GM12878 (cell line): ENCODE results near the gene HINT3. TPM values are rescaled to one million over a fixed set of nuclear protein-coding genes. Genes with fewer than 3 reads are reported as not detected.
"Not testable (repeated sequence)": the region's sequence is repeated elsewhere in the genome, so short reads cannot be mapped to it uniquely, and the experiment has no call there.

Experiments
- ATAC-seq: fragments of 200-7000 bp; cut with Tn5 transposase; 3 replicates; pipeline ENCODE4 v1.9.1; 2020; ENCODE audit warnings: mild to moderate bottlenecking, moderate library complexity
- BruUV-seq: library from RNA; stranded (reverse); fragments of 400-500 nt; replicated peaks from 2 replicates; lab custom pipeline; 2021; lab: Mats Ljungman, UMichigan
- CTCF ChIA-PET: fragments of 300-600 bp; sonication (Branson Sonifier 250); formaldehyde crosslinking; extraction: SDS; loops from one replicate; lab custom pipeline; 2021; ENCODE audit warnings: inconsistent platforms; lab: Yijun Ruan, JAX
- POLR2A ChIA-PET: fragments of 350-600 bp; formaldehyde crosslinking; extraction: SDS; loops from one replicate; lab custom pipeline; 2021; ENCODE audit warnings: inconsistent platforms; lab: Charles Lee
- RAD21 ChIA-PET: fragments of 300-600 bp; sonication (Branson Sonifier 250); formaldehyde crosslinking; loops from one replicate; lab custom pipeline; 2023; ENCODE audit warnings: antibody characterized with exemption; ENCODE audit not compliant: unreplicated experiment; lab: Charles Lee
- SMC1A ChIA-PET: fragments of 300-600 bp; sonication (Branson Sonifier 250); formaldehyde crosslinking; loops from one replicate; lab custom pipeline; 2023; ENCODE audit not compliant: unreplicated experiment, uncharacterized antibody; lab: Charles Lee
- DNase-seq: peaks from one replicate; pipeline ENCODE4 v3.0.0-alpha.2; 2011; ENCODE audit warnings: low read depth, low spot score
- FAIRE-seq: peaks from 3 replicates; lab custom pipeline; 2011; peaks lifted over from hg19 to GRCh38; lab: Jason Lieb, UNC
- H2AFZ ChIP-seq: 2 replicates; pipeline ENCODE4 v1.6.0; 2011; ENCODE audit warnings: low read depth, low read length, control low read depth; ENCODE audit not compliant: control insufficient read depth
- H3K27ac ChIP-seq: 2 replicates; pipeline ENCODE4 v1.5.1; 2011; ENCODE audit warnings: control low read depth; ENCODE audit not compliant: control insufficient read depth, insufficient read depth
- H3K27me3 ChIP-seq, 2 experiments: replicated peaks in 1 of 2; 2 replicates each; pipeline versions ENCODE4 v1.6.0 to v1.6.1; 2011; ENCODE audit warnings: low read length in 1 of 2; ENCODE audit not compliant: control insufficient read depth in 2 of 2, insufficient read depth in 2 of 2
- H3K36me3 ChIP-seq, 2 experiments: 2 replicates each; pipeline ENCODE4 v1.5.1; 2011; ENCODE audit warnings: low read length in 1 of 2; ENCODE audit not compliant: control insufficient read depth in 2 of 2, insufficient read depth in 2 of 2
- H3K4me1 ChIP-seq: 2 replicates; pipeline ENCODE4 v1.6.1; 2011; ENCODE audit warnings: mild to moderate bottlenecking, low read length, moderate library complexity, mixed read lengths; ENCODE audit not compliant: control insufficient read depth, insufficient read depth
- H3K4me2 ChIP-seq: 2 replicates; pipeline ENCODE4 v1.6.0; 2011; ENCODE audit warnings: control low read depth; ENCODE audit not compliant: control insufficient read depth, insufficient read depth
- H3K4me3 ChIP-seq: fragments of 200-600 bp; sonication (generic); 2 replicates; pipeline ENCODE4 v1.5.1; 2016
- H3K79me2 ChIP-seq: 2 replicates; pipeline ENCODE4 v1.6.0; 2011; ENCODE audit warnings: low read length; ENCODE audit not compliant: control insufficient read depth, insufficient read depth
- H3K9ac ChIP-seq: 2 replicates; pipeline ENCODE4 v1.8.0; 2011; ENCODE audit warnings: low read length, control low read depth, mixed read lengths; ENCODE audit not compliant: control insufficient read depth, insufficient read depth
- H3K9me3 ChIP-seq: replicated peaks from 3 replicates; pipeline ENCODE4 v1.5.1; 2011; ENCODE audit warnings: mild to moderate bottlenecking, low read length; ENCODE audit not compliant: control insufficient read depth, insufficient read depth
- H4K20me1 ChIP-seq: 2 replicates; pipeline ENCODE4 v1.6.0; 2011; ENCODE audit not compliant: control insufficient read depth, insufficient read depth
- CBFB ChIP-seq: IDR thresholded peaks from 2 replicates; pipeline ENCODE4 v1.6.1; 2016; ENCODE audit warnings: antibody characterized with exemption, low read depth
- CHD2 ChIP-seq: IDR thresholded peaks from 2 replicates; pipeline ENCODE4 v1.6.1; 2011; ENCODE audit warnings: low read depth, low read length, improper control_type of control experiment, borderline replicate concordance
- EZH2 ChIP-seq: IDR thresholded peaks from 2 replicates; pipeline ENCODE4 v1.6.1; 2012; ENCODE audit warnings: low read depth, mild to moderate bottlenecking, control low read depth, inconsistent platforms, low read length, borderline replicate concordance; ENCODE audit not compliant: control insufficient read depth
- JUNB ChIP-seq: IDR thresholded peaks from 2 replicates; pipeline ENCODE4 v1.6.1; 2016; ENCODE audit warnings: antibody characterized with exemption, mild to moderate bottlenecking
- SREBF2 ChIP-seq: IDR thresholded peaks from 2 replicates; pipeline ENCODE4 v1.6.1; 2012; ENCODE audit warnings: mild to moderate bottlenecking, low read length
- WGBS: methylation state at CpG from one replicate; pipeline ENCODE4 v1.1.6; 2016; ENCODE audit warnings: low lambda C conversion rate; ENCODE audit not compliant: insufficient replicate concordance, insufficient coverage; ENCODE audit errors: missing lambda C conversion rate; 5-methylcytosine and 5-hydroxymethylcytosine counted together
- in situ Hi-C: fragments of 300-500 bp; cut with MboI; formaldehyde crosslinking; loops from 9 replicates; pipeline ENCODE4 v1.14.3; 2018; ENCODE audit warnings: mixed read lengths
- intact Hi-C: fragments of 100-400 bp; cut with micrococcal nuclease; formaldehyde crosslinking; loops from one replicate; pipeline ENCODE4 v1.14.2; 2022; ENCODE audit not compliant: unreplicated experiment
- polyA plus RNA-seq, 11 experiments: library from polyadenylated mRNA; depleted of rRNA in 4 of 11; unstranded in 6 of 11; stranded (reverse) in 5 of 11; fragments of >200 nt; fragmentation: Nextera tagmentation in 4 of 11; fragmentation: Illumina TruSeq in 1 of 11; extraction: Ambion mirVana in 4 of 11; extraction: Trizol in 1 of 11; gene quantifications; 1 replicate in 1 of 11; 2 replicates in 10 of 11; pipeline versions ENCODE4 v1.2.1 to v1.2.3, GENCODE V29; 2011 to 2016; ENCODE audit warnings: inconsistent platforms in 2 of 11, missing spikeins in 2 of 11, low read depth in 1 of 11
- total RNA-seq, 4 experiments: library from RNA; depleted of rRNA in 3 of 4; stranded (reverse); fragments of >200 nt in 3 of 4; fragmentation: Illumina TruSeq in 1 of 4; extraction: Trizol in 1 of 4; gene quantifications; 2 replicates each; pipeline versions ENCODE4 v1.2.1 to v1.2.3, GENCODE V29; 2013 to 2021
- TF ChIP-seq, protein P1 (sequence below): IDR thresholded peaks from 2 replicates; pipeline ENCODE4 v1.6.1; 2012; ENCODE audit warnings: low read depth, low read length, improper control_type of control experiment

The HINT3 gene
- total and polyA plus RNA-seq, 10 of the 15 experiments (the other 5 are each of a cell fraction or from before 2014, with no cell fraction given) = 0.72 to 9.1 (median 5.4) TPM

- TF ChIP-seq CHD2 = no peak
Measured at GRCh38 chr6:125970760-125971159, 14.2 kb downstream of the HINT3 start (continued).

DNA sequence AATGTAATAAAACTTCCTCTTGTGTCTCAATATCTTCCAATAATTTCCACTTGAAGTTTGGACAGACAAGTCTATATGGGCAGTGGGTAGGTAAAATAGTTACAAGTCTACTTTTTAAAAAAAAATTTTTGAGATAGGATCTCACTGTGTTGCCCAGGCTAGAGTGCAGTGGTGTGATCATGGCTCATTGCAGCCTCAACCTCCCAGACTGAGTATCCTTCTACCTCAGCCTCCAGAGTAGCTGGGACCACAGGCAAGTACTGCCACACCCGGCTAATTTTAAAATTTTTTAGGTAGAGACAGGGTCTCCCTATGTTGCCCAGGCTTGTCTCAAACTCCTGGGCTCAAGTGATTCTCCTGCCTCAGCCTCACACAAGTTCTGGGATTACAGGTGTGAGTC is 15.9 kb downstream of the HINT3 start:
- H3K9me3 ChIP-seq, FAIRE-seq, H3K4me2 ChIP-seq, DNase-seq, H3K79me2 ChIP-seq, H3K9ac ChIP-seq, H3K4me1 ChIP-seq, H3K27me3 ChIP-seq, H3K36me3 ChIP-seq, H2AFZ ChIP-seq, H3K27ac ChIP-seq, intact Hi-C loops, H3K4me3 ChIP-seq, BruUV-seq, H4K20me1 ChIP-seq, ATAC-seq: not testable (repeated sequence)
- in situ Hi-C loops = loop anchor here (5.0 kb wide), 1 partner anchor 660 kb away; no protein-coding TSS in a partner anchor
- WGBS = 100% methylated on average over 1 of the region's 1 CpG
- ChIA-PET RAD21 (interaction anchor here (1.1 to 1.5 kb wide), 2 partner anchors 11 to 192 kb away, joined by 3 to 4 read pairs; no protein-coding TSS in a partner anchor), CTCF (interaction anchor here (4.0 to 8.2 kb wide), 4 partner anchors 12 to 191 kb away, joined by 40 to 183 read pairs (median 42); partner anchors contain the start of genes HINT3, NCOA7 and TRMT11), POLR2A (interaction anchor here (0.6 kb wide), 1 partner anchor 1086 kb away, joined by 3 read pairs; no protein-coding TSS in a partner anchor), SMC1A (interaction anchor here (2.0 to 3.3 kb wide), 3 partner anchors 15 to 182 kb away, joined by 6 to 33 read pairs (median 27); partner anchors contain the start of genes HINT3 and NCOA7)

DNA sequence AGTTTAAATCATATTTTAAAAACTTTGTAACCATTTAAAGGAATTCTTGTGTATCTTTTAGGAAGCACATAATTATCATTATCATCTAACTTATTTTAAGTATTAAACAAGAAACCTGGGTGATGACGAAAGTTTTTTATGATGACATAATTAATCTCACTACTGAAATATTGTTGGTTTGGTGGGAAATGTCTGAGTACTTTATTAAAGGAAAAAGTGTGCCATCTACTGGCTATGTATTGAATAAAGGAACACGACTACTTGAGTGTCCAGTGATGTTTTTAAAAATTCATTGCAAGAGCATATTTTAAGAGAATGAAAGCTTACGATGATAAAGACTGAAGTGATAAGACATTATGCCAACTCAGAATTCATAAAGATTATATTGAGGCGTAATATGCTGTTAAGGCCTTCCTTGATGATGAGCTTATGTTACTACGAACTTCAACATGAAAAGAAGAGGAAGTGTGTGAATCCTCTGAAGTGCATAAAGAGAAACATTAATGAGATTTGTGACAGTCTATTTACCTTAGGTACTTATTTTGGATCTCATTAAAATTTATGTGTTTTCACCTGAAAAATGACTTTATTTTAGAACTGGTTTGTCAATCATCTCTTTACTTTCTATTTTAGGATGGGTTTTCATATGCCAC is 17.8 kb downstream of the HINT3 start:
- BruUV-seq = no TSS peak
- SMC1A ChIA-PET = interaction anchor here (0.5 to 3.3 kb wide), 37 partner anchors 9 to 670 kb away, joined by 3 to 47 read pairs (median 3); partner anchors contain the start of genes HINT3, NCOA7 and TRMT11
- FAIRE-seq (peak; percentile 85), ATAC-seq (peak; percentile 93), DNase-seq (no peak)
- H3K9me3 ChIP-seq = no peaks in the 10 kb centered on the region
- no peaks in the 10 kb centered on the region for H3K79me2 ChIP-seq
- H3K4me2 ChIP-seq = no peak overlapping the region
- H3K4me1 ChIP-seq = no peaks in the 10 kb centered on the region
- no peak overlapping the region for H3K27ac ChIP-seq
- H4K20me1 ChIP-seq = no peaks in the 10 kb centered on the region
- H3K4me3 ChIP-seq = no peak overlapping the region
- POLR2A ChIA-PET = interaction anchor here (0.6 to 1.6 kb wide), 4 partner anchors 11 to 864 kb away, joined by 3 to 9 read pairs (median 3); partner anchors contain the start of gene TRMT11
- intact Hi-C loops (loop anchor here (1.0 to 2.0 kb wide), 2 partner anchors 193 to 664 kb away; no protein-coding TSS in a partner anchor), in situ Hi-C loops (loop anchor here (5.0 kb wide), 1 partner anchor 662 kb away; no protein-coding TSS in a partner anchor)
- H3K36me3 ChIP-seq = peaks cover 0 to 2% of the 10 kb centered on the region in 2 experiments; a peak in 2 of 4 replicates
- no peaks in the 10 kb centered on the region for H3K27me3 ChIP-seq
- H2AFZ ChIP-seq = no peak overlapping the region; the same call in 1 of the 2 replicates
- no peak overlapping the region for H3K9ac ChIP-seq
- 11% methylated on average over 5 of the region's 5 CpGs for WGBS
- RAD21 ChIA-PET = interaction anchor here (0.7 to 4.1 kb wide), 29 partner anchors 9 to 665 kb away, joined by 3 to 55 read pairs (median 4); partner anchors contain the start of genes HINT3, NCOA7 and TRMT11
- CTCF ChIA-PET = interaction anchor here (0.6 to 8.2 kb wide), 61 partner anchors 11 to 676 kb away, joined by 3 to 183 read pairs (median 5); partner anchors contain the start of genes HDDC2, HINT3, NCOA7 and TRMT11
- TF ChIP-seq CBFB (no peak), SREBF2 (no peak), EZH2 (no peak), JUNB (no peak)
- TF ChIP-seq, protein P1, sequence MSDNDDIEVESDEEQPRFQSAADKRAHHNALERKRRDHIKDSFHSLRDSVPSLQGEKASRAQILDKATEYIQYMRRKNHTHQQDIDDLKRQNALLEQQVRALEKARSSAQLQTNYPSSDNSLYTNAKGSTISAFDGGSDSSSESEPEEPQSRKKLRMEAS = no peak
